HEK293 (cell line): ENCODE measurements around the gene LHFPL5.
A peak's percentile ranks its signal among the peaks of the same experiment; 100 is the strongest.

Experiments used
- EGR2 ChIP-seq: fragments of 450-650 bp; formaldehyde crosslinking; IDR thresholded peaks from 2 replicates; pipeline ENCODE4 v1.5.1; 2016; ENCODE audit warnings: low read depth, missing biosample characterization, missing genetic modification characterization
- FEZF1 ChIP-seq: fragments of 450-650 bp; formaldehyde crosslinking; IDR thresholded peaks from 2 replicates; pipeline ENCODE4 v1.5.1; 2016; ENCODE audit warnings: missing biosample characterization, missing genetic modification characterization
- GFI1B ChIP-seq: fragments of 450-650 bp; formaldehyde crosslinking; IDR thresholded peaks from 2 replicates; pipeline ENCODE4 v1.5.1; 2016; ENCODE audit warnings: missing biosample characterization, missing genetic modification characterization
- GLI2 ChIP-seq: fragments of 450-650 bp; formaldehyde crosslinking; IDR thresholded peaks from 2 replicates; pipeline ENCODE4; 2017; ENCODE audit warnings: missing biosample characterization, missing genetic modification characterization, low read depth, borderline replicate concordance
- KLF10 ChIP-seq: fragments of 450-650 bp; IDR thresholded peaks from 2 replicates; pipeline ENCODE4 v1.5.1; 2018; ENCODE audit warnings: missing biosample characterization, mild to moderate bottlenecking, missing genetic modification characterization
- KLF9 ChIP-seq: fragments of 450-650 bp; formaldehyde crosslinking; IDR thresholded peaks from 2 replicates; pipeline ENCODE4 v1.5.1; 2016; ENCODE audit warnings: missing biosample characterization, missing genetic modification characterization, low read depth
- SP2 ChIP-seq: fragments of 450-650 bp; formaldehyde crosslinking; IDR thresholded peaks from 2 replicates; pipeline ENCODE4 v1.5.1; 2016; ENCODE audit warnings: missing biosample characterization, missing genetic modification characterization
- ZBTB48 ChIP-seq: fragments of 450-650 bp; formaldehyde crosslinking; IDR thresholded peaks from 2 replicates; pipeline ENCODE4 v1.5.1; 2016; ENCODE audit warnings: missing biosample characterization, missing genetic modification characterization
- ZFP3 ChIP-seq: fragments of 450-650 bp; formaldehyde crosslinking; IDR thresholded peaks from 2 replicates; pipeline ENCODE4 v1.5.1; 2016; ENCODE audit warnings: low read depth, missing biosample characterization, missing genetic modification characterization
- ZNF169 ChIP-seq: fragments of 450-650 bp; formaldehyde crosslinking; IDR thresholded peaks from 2 replicates; pipeline ENCODE4 v1.5.1; 2016; ENCODE audit warnings: missing biosample characterization, missing genetic modification characterization
- ZNF184 ChIP-seq: fragments of 450-650 bp; IDR thresholded peaks from 2 replicates; pipeline ENCODE4 v1.5.1; 2018; ENCODE audit warnings: missing biosample characterization, mild to moderate bottlenecking, missing genetic modification characterization
- ZNF214 ChIP-seq: fragments of 450-650 bp; formaldehyde crosslinking; IDR thresholded peaks from 2 replicates; pipeline ENCODE4 v1.5.1; 2017; ENCODE audit warnings: missing biosample characterization, mild to moderate bottlenecking, missing genetic modification characterization, borderline replicate concordance
- ZNF248 ChIP-seq: fragments of 450-650 bp; formaldehyde crosslinking; IDR thresholded peaks from 2 replicates; pipeline ENCODE4 v1.5.1; 2017; ENCODE audit warnings: missing biosample characterization, missing genetic modification characterization
- ZNF274 ChIP-seq, 2 experiments: fragments of 200-500 bp in 1 of 2; fragments of 450-650 bp in 1 of 2; sonication (Bioruptor generic) in 1 of 2; formaldehyde crosslinking in 1 of 2; IDR thresholded peaks; 2 replicates each; pipeline versions ENCODE4 v1.5.1 to v1.6.1; 2014 to 2016; ENCODE audit warnings: borderline replicate concordance in 1 of 2, inconsistent platforms in 1 of 2, low read length in 1 of 2, missing biosample characterization in 1 of 2, missing genetic modification characterization in 1 of 2
- ZNF354C ChIP-seq: fragments of 450-650 bp; formaldehyde crosslinking; IDR thresholded peaks from 2 replicates; pipeline ENCODE4 v1.5.1; 2016; ENCODE audit warnings: missing biosample characterization, missing genetic modification characterization, low read depth, borderline replicate concordance
- ZNF473 ChIP-seq: fragments of 450-650 bp; formaldehyde crosslinking; IDR thresholded peaks from 2 replicates; pipeline ENCODE4 v1.5.1; 2017; ENCODE audit warnings: missing biosample characterization, missing genetic modification characterization
- ZNF544 ChIP-seq: fragments of 450-650 bp; formaldehyde crosslinking; IDR thresholded peaks from 2 replicates; pipeline ENCODE4 v1.5.0; 2017; ENCODE audit warnings: missing biosample characterization, missing genetic modification characterization
- ZNF558 ChIP-seq: fragments of 450-650 bp; formaldehyde crosslinking; IDR thresholded peaks from 2 replicates; pipeline ENCODE4 v1.5.1; 2016; ENCODE audit warnings: missing biosample characterization, missing genetic modification characterization
- ZNF585B ChIP-seq: fragments of 450-650 bp; formaldehyde crosslinking; IDR thresholded peaks from 2 replicates; pipeline ENCODE4 v1.5.1; 2016; ENCODE audit warnings: missing biosample characterization, missing genetic modification characterization
- ZNF660 ChIP-seq: fragments of 450-650 bp; IDR thresholded peaks from 2 replicates; pipeline ENCODE4 v1.5.1; 2018; ENCODE audit warnings: missing biosample characterization, mild to moderate bottlenecking, missing genetic modification characterization
- ZNF701 ChIP-seq: fragments of 450-650 bp; formaldehyde crosslinking; IDR thresholded peaks from 2 replicates; pipeline ENCODE4 v1.5.1; 2016; ENCODE audit warnings: missing biosample characterization, missing genetic modification characterization
- ZNF707 ChIP-seq: fragments of 450-650 bp; formaldehyde crosslinking; IDR thresholded peaks from 2 replicates; pipeline ENCODE4 v1.5.1; 2016; ENCODE audit warnings: missing biosample characterization, missing genetic modification characterization
- ZNF747 ChIP-seq: fragments of 450-650 bp; formaldehyde crosslinking; IDR thresholded peaks from 2 replicates; pipeline ENCODE4 v1.5.1; 2016; ENCODE audit warnings: missing biosample characterization, missing genetic modification characterization
- TF ChIP-seq, protein P1 (sequence below): fragments of 450-650 bp; IDR thresholded peaks from 2 replicates; pipeline ENCODE4 v1.5.1; 2018; ENCODE audit warnings: missing biosample characterization, mild to moderate bottlenecking, missing genetic modification characterization
- TF ChIP-seq, protein P2 (sequence below): fragments of 450-650 bp; formaldehyde crosslinking; IDR thresholded peaks from 2 replicates; pipeline ENCODE4 v1.5.1; 2017; ENCODE audit warnings: missing biosample characterization, missing genetic modification characterization
- TF ChIP-seq, protein P3 (sequence below): fragments of 450-650 bp; formaldehyde crosslinking; IDR thresholded peaks from 2 replicates; pipeline ENCODE4 v1.5.1; 2016; ENCODE audit warnings: missing biosample characterization, missing genetic modification characterization
- TF ChIP-seq, protein P4 (sequence below): sonication (generic); formaldehyde crosslinking; IDR thresholded peaks from 2 replicates; pipeline ENCODE4 v1.8.1; 2022; ENCODE audit warnings: mild to moderate bottlenecking, moderate library complexity, missing genetic modification reagents
- TF ChIP-seq, protein P5 (sequence below): fragments of 450-650 bp; formaldehyde crosslinking; IDR thresholded peaks from 2 replicates; pipeline ENCODE4 v1.5.1; 2016; ENCODE audit warnings: missing biosample characterization, missing genetic modification characterization
- TF ChIP-seq, protein P6 (sequence below): fragments of 450-650 bp; formaldehyde crosslinking; IDR thresholded peaks from 2 replicates; pipeline ENCODE4 v1.5.1; 2016; ENCODE audit warnings: missing biosample characterization, missing genetic modification characterization

LHFPL5 gene

DNA sequence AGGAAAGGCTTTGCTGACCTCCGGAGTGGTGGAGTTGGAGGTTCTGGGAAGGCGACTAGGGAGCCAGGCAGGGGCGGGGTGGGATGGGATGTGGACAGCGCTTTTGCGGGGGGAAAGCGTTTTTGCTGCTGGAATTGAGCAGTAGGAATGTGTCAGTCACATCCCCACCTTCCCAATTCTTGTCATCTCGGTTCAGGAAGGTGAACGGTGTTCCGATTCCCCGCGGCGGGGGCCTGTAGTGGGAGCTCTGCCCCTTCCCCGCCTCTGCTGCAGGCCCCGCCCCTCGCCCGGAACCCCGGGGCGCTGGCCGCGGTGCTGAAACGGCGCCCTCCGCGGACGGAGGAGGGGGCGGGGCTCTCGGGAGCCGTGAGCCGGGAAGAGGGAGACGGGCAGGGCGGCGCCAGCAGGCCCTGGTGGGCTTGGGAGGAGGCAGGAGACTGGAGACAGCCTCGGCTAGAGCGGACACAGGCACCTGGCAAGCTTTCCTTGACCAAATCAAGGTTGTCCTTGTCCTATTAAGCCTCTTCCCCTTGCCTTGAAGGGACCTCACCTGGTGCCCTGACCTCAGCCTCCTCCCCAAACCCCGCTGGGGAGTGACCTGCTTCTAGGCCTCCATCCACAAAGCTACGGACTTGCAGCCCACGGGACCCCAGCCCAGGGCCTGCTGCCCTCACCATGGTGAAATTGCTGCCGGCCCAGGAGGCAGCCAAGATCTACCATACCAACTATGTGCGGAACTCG lies at the start of gene LHFPL5 (continued):
- TF ChIP-seq ZNF747 (tag by site-specific recombination) (no peak), ZNF544 (tag by site-specific recombination) (no peak), ZNF248 (no peak), ZNF354C (tag by site-specific recombination) (no peak), ZNF473 (tag by site-specific recombination) (no peak), ZNF274 (IDR thresholded peaks at IDR 0.05; ENCODE audit: low read length) (no peak), ZNF274 (tag by site-specific recombination; IDR thresholded peaks at IDR 0.05; ENCODE audit: borderline replicate concordance) (no peak), KLF9 (peak; percentile 94), ZNF558 (no peak), ZBTB48 (tag by site-specific recombination) (0 out of 2 replicates have a peak, but pooled peaks have one; percentile 22), ZNF660 (tag by site-specific recombination) (no peak), ZNF585B (tag by site-specific recombination) (no peak), ZNF214 (tag by site-specific recombination) (no peak), EGR2 (peak; percentile 41; the same call in 1 of the 2 replicates), SP2 (tag by site-specific recombination) (peak; percentile 41), KLF10 (tag by site-specific recombination) (peak; percentile 58), FEZF1 (tag by site-specific recombination) (no peak), ZFP3 (tag by site-specific recombination) (no peak), GLI2 (no peak), GFI1B (tag by site-specific recombination) (no peak), ZNF169 (tag by site-specific recombination) (no peak), ZNF707 (no peak), ZNF701 (tag by site-specific recombination) (no peak), ZNF184 (no peak)
- TF ChIP-seq, protein P1, sequence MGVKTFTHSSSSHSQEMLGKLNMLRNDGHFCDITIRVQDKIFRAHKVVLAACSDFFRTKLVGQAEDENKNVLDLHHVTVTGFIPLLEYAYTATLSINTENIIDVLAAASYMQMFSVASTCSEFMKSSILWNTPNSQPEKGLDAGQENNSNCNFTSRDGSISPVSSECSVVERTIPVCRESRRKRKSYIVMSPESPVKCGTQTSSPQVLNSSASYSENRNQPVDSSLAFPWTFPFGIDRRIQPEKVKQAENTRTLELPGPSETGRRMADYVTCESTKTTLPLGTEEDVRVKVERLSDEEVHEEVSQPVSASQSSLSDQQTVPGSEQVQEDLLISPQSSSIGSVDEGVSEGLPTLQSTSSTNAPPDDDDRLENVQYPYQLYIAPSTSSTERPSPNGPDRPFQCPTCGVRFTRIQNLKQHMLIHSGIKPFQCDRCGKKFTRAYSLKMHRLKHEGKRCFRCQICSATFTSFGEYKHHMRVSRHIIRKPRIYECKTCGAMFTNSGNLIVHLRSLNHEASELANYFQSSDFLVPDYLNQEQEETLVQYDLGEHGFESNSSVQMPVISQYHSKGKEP (tag by site-specific recombination) = no peak
- TF ChIP-seq, protein P2, sequence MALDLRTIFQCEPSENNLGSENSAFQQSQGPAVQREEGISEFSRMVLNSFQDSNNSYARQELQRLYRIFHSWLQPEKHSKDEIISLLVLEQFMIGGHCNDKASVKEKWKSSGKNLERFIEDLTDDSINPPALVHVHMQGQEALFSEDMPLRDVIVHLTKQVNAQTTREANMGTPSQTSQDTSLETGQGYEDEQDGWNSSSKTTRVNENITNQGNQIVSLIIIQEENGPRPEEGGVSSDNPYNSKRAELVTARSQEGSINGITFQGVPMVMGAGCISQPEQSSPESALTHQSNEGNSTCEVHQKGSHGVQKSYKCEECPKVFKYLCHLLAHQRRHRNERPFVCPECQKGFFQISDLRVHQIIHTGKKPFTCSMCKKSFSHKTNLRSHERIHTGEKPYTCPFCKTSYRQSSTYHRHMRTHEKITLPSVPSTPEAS = no peak
- TF ChIP-seq, protein P3, sequence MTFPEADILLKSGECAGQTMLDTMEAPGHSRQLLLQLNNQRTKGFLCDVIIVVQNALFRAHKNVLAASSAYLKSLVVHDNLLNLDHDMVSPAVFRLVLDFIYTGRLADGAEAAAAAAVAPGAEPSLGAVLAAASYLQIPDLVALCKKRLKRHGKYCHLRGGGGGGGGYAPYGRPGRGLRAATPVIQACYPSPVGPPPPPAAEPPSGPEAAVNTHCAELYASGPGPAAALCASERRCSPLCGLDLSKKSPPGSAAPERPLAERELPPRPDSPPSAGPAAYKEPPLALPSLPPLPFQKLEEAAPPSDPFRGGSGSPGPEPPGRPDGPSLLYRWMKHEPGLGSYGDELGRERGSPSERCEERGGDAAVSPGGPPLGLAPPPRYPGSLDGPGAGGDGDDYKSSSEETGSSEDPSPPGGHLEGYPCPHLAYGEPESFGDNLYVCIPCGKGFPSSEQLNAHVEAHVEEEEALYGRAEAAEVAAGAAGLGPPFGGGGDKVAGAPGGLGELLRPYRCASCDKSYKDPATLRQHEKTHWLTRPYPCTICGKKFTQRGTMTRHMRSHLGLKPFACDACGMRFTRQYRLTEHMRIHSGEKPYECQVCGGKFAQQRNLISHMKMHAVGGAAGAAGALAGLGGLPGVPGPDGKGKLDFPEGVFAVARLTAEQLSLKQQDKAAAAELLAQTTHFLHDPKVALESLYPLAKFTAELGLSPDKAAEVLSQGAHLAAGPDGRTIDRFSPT (tag by site-specific recombination) = no peak
- TF ChIP-seq, protein P4, sequence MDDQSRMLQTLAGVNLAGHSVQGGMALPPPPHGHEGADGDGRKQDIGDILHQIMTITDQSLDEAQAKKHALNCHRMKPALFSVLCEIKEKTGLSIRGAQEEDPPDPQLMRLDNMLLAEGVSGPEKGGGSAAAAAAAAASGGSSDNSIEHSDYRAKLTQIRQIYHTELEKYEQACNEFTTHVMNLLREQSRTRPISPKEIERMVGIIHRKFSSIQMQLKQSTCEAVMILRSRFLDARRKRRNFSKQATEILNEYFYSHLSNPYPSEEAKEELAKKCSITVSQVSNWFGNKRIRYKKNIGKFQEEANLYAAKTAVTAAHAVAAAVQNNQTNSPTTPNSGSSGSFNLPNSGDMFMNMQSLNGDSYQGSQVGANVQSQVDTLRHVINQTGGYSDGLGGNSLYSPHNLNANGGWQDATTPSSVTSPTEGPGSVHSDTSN = peak; percentile 94
- TF ChIP-seq, protein P5, sequence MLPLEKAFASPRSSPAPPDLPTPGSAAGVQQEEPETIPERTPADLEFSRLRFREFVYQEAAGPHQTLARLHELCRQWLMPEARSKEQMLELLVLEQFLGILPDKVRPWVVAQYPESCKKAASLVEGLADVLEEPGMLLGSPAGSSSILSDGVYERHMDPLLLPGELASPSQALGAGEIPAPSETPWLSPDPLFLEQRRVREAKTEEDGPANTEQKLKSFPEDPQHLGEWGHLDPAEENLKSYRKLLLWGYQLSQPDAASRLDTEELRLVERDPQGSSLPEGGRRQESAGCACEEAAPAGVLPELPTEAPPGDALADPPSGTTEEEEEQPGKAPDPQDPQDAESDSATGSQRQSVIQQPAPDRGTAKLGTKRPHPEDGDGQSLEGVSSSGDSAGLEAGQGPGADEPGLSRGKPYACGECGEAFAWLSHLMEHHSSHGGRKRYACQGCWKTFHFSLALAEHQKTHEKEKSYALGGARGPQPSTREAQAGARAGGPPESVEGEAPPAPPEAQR (tag by site-specific recombination) = no peak
- TF ChIP-seq, protein P6, sequence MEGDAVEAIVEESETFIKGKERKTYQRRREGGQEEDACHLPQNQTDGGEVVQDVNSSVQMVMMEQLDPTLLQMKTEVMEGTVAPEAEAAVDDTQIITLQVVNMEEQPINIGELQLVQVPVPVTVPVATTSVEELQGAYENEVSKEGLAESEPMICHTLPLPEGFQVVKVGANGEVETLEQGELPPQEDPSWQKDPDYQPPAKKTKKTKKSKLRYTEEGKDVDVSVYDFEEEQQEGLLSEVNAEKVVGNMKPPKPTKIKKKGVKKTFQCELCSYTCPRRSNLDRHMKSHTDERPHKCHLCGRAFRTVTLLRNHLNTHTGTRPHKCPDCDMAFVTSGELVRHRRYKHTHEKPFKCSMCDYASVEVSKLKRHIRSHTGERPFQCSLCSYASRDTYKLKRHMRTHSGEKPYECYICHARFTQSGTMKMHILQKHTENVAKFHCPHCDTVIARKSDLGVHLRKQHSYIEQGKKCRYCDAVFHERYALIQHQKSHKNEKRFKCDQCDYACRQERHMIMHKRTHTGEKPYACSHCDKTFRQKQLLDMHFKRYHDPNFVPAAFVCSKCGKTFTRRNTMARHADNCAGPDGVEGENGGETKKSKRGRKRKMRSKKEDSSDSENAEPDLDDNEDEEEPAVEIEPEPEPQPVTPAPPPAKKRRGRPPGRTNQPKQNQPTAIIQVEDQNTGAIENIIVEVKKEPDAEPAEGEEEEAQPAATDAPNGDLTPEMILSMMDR = no peak
